Midbrain (tissue), 1 donor: Measurements from ENCODE around the gene SELENON.

Experiments used
- DNase-seq: peaks from one replicate; lab custom pipeline; 2025; lab: John Stamatoyannopoulos, UW

Gene SELENON

DNA sequence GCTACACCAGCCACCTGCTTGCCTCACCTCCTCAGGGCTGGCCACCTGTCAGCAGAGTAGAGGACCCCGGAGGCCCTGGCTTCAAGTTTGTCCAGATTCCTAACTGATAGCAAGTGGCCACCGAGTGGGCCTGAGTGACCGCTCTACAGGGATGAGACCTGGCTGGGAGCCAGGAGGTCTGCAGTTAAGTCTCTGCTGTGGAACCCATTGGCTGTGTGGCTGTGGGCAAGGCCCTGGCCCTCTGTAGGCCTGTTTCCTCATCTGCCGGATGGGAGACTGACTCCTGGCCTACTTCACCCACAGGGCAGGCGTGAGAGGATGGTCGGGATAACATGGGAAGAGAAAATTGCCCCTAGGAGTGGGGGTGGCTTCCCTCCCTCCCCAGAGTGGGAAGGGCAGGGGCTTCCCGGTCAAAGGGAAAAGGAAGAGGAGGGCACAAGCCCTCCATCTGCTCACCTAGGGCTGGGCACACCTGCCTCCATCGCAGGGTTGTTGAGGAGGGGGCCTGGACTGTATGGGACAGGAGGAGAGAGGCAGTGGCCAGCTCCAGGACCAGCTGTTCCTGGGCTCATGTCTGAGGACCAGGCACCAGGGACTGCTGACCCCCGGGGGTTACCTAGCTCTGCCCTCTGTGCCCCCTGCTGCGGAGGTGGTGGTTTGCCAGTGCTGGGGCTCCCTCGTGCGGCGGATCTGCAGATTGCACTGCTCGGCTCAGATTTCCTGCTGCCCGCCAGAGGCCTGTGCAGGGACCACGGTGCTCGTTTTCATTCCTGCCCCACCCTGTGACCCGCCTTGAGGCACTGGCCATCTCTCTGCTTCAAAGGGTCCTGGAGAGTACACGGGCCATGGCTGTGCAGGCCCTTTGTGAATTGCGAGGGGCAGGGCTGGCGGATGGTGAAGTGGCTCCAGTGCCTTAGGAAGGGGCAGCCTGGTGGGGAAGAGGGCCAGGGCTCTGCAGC is 10.6 kb downstream of the SELENON start:
- DNase-seq = peak; percentile 64

DNA sequence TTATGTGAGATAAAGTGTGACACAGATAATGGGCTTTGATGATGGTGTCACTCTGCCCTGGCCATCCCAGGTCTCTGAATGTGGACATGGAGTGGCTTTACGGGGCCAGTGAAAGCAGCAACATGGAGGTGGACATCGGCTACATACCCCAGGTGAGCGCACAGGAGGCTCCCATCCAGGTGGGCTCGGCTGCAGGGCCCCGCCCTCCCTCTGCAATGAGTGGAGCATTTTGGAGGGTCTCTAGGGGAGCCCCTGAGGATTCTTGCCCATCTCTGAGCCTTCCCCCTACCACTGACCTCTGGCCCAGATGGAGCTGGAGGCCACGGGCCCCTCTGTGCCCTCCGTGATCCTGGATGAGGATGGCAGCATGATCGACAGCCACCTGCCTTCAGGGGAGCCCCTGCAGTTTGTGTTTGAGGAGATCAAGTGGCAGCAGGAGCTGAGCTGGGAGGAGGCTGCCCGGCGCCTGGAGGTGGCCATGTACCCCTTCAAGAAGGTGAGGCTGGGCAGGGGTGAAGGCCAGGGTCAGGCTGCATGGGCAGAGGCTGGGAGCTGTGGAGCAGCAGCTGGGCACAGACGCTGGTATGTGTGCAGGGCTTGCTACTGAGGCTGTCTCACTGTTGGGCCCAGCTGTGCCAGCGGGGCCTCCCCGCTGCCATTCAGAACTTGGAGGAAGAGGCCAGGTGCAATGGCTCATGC is 11.5 kb downstream of the SELENON start:
- no peak for DNase-seq

DNA sequence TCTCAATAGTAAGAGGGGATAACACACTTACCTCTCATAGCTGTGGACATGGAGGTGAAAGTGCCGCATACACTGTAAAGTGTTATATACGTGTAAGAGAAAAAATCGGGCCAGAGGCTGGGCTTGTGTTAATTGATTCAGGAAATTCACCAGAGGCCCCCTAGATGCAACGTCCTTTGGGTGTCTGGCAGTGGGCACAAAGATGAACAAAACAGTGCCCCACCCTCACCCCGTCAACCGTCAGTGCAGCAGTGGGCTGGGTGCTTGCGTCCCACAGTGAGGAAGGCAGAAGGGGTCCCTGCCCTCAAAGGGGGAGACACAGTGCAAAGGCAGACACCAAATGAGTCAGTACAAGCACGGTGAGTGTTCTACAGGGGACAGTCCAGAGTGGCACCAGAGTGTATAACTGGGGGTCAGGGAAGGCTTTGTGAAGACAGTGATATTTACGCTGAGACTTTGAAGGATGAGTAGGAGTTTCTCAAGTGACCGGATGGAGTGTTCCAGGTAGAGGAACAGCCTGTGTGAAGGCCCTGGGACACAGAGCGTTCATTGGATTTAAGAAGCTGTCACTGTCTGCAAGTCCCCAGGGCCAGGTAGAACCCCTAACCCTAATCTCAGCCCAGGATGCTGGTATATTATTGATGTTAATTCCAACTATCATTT is 13.2 kb downstream of the SELENON start:
- no peak for DNase-seq

DNA sequence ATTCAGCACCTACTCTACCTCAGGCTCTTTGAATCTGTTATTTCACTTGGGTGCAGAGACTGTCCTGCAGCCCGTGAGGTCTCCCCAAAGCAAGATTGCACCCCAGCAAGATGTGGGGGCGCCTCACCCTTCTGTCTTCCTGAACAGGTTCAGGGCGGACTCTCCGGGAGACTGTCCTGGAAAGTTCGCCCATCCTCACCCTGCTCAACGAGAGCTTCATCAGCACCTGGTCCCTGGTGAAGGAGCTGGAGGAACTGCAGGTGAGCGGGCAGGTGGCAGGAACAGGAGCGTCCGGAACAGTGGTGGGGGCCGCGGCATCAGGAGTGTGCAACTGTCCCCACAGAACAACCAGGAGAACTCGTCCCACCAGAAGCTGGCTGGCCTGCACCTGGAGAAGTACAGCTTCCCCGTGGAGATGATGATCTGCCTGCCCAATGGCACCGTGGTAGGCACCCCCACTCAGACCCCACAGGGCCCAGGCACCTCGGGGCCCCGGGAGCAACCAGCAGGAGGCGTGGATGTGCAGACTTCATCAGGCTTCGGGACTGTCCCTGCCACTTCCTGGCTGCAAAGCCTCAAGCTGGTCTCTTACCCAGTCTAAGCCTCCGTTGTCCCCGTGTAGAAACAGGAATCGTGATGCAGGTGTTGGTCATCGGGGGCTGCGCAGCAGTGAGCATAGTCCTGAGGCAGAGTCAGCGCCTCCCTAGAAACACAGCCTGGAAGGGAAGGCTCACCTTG is 13.9 kb downstream of the SELENON start:
- DNase-seq = no peak

DNA sequence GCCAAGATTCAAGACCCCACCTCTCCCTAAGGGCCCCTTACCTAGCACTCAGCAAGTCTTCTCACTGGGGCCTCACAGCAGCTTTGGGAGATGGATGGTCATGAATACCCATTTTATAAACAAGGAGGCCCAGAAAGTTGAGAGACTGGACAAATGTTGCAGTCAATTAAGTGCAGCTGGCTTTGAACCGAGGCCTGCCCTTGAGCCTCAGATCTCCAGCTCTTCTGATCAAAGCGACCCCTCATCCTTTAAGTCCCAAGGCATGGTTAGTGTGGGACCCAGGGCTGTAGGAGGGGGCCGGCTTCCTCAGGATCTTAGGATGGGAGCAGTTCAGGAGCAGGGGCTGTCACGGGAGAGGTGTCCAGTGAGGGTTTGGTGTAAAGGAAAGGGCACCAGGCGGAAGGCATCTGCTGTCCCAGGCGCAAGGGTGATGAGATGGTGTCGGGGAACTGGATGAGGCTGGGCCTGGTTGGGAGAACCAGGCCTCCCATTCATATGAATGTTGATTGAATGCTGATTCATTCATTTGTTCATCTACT is 14.6 kb downstream of the SELENON start:
- DNase-seq = no peak

DNA sequence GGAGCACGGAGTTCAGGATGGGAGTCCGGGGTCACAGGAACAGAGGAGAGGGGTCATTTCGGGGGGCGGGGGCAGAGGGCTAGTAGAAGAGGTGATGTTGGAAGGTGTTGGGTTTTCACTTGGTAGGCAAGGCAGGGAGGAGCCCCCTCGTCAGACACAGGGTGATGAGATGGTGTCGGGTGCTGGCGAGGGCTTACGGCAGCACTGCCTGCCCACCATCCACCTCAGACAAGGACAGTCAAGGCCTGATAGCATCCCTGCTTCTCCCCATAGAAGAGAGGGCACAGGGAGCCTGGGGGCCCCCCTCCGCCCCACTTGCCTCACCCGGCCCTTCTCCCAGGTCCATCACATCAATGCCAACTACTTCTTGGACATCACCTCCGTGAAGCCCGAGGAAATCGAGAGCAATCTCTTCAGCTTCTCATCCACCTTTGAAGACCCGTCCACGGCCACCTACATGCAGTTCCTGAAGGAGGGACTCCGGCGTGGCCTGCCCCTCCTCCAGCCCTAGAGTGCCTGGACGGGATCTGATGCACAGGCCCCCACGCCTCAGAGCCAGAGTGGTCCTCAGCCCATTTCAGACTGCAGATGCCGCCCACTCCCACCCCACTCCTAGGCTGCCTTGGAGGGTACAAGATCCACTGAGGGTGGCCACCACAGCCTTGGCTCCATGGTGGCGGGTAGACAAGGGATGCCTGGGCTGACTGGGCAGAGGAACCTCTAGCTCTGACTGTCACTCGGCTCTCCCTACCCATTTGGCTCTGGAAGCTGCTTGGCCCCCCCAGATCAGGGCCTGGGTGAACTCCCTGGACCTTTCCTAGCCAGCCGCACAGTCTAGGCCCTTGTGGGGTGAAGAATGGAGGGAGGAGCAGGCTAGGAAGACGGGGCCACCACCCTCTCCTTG is 15.5 kb downstream of the SELENON start:
- DNase-seq = no peak

DNA sequence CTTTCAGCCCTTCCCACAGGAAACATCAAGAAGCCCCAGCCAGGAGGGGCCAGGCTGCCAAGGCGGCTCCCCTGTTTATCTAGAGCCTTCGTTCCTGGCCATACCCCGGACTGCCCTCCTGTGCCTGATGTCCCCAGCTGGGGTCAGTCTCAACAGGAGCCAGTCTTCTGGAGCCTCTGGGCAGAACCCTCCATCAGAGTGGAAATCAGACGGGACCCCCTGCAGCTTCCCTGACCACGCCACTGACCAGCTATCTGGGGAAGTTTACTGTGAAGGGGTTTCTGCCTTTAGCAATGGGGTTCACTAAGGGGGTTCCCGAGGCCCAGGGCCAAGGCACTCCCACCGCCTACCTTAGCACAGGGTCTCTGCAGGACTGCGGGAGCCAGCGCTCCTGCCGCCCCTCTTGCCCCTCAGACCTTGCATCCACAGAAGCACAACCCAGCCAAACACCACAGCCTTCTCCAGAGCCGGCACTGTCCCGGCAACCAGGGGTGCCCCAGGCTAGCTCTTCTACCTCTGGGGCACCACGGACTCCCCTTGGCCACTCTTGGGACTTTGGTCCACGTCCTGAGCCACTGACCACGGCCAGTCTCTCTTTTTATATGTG is 16.2 kb downstream of the SELENON start:
- no peak for DNase-seq

DNA sequence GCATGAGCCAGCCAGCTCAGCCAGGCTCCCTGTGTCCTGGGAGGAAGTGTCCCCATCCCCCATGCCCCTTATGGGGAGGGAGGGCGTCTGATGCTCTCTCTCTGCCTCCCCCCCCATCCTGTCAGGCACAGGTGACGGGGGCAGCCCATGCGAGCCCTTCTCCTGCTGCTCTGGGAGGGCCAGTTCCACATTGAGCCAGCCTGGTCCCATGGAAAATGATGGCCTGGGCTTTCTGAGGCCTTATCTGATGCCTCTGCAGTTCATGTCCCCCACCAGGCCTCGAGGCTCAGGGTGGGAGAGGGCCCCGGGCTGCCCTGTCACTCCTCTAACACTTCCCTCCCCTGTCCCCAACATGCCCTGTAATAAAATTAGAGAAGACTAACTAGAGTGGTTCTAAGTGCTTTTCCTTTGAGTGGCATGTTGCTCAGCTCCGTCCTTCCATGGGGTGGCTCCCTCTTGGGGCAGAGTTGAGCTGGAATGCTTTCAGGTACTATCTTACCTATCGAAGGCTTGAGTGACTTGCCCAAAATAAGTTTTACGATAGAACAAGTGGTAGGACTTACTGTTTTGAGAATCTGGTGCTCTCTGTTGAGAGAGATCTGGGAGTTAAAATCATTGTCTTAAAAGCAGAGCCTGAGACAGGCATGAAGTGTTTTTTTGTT is 18.0 kb downstream of the SELENON start:
- no peak for DNase-seq

DNA sequence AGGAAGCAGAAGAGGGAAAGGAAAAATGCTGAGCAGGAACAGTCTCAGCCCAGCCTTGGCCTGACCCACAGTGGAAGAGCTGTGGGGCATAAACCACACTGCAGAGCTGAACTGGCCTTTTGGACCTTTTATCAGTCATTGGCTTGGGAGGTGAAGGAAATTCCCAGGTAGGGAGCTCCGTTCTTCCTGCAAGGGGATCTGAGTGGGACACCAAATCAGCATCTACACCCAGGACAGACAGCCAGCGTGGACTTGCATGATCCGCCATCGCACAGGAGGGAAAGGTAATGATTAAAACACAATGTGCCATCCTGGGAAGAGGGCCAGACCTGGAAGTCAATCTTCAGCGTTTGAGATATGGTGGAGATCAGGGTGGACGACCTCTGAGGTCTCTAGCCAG is 18.6 kb downstream of the SELENON start:
- DNase-seq = no peak

DNA sequence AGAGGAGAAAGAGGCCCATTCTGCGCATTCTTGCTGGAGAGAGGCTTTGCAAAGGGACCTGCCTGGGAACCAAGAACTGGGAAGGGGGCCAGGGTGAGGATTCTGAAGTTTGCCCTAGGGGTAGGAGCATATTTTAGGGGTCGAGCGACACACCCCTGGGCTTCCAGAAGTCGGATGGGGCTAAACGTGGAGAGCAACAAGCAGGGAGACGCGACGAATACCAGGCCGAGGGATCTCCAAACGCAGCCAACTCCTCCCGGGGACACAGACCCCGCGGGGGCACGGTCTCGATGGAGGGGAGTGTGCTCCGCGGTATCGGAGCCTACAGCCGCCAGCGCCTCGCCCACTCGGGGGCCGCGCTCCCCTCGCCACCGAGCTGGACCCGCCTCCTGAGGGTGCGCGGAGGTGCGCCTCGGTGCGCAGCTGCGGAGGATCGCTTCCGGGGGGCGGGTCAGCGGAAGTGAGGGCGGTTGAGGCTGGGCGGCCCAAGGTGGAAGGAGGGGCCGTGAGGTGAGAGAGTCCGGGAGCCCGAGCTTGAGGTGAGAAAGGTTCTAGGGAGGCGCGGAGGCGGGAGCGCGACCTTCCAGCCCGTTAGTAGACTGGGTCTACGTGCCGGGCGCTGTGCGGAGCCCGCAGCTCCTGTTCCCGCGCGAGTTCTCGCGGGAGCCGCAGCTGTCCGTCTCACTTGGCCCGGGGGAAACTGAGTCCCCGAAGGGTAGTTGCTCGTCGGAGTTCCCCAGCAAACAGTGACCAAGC is 19.7 kb downstream of the SELENON start, which contains the start of gene MTFR1L:
Gene MTFR1L (plus strand): TSS at position 464 of the 756 bp plus-strand sequence. CDS start 3,151 bp downstream, outside the sequence.
- DNase-seq = peak; percentile 87

DNA sequence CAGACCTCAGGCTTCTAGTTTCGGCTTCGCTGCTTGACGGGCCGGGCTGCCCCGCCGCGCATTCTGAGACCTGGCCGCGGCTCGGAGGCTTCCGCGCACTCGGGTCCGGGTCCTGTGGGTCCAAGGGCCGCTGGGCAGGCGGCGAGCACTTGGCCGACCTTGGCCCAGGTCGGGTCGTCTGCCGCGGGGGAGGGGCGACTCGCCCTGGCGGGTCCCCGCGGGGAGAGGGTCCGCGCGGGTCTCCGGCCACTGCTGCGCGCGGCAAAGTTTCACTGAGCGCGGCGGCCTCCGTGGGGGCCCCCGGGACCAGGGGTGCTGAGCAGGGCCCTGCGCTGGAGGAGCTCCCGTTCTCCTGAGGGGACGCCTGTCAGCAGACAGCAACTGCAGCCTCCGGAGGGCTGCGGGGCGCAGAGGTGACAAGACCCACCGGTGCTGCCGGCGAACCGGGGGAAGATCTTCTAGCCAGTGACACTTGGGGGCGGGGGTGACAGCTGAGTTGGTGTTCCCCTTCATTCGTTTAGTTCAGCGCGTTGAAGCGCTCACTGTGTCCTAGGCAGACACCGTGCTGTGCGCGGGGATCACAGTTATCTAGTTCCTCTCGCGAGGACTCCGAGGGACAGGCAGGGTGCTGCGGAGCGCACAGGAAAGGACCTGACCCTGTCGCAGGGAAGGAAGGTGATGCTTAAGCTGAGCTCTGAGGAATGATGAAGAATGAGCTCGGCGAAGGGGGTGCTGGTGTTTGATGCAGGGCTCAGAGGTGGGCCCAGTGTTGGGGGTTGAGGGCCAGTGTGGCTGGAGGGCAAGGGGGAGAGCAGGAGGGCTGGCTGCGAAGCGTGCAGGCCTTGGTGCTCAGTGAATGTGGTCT is 20.5 kb downstream of the SELENON start:
- no peak for DNase-seq

DNA sequence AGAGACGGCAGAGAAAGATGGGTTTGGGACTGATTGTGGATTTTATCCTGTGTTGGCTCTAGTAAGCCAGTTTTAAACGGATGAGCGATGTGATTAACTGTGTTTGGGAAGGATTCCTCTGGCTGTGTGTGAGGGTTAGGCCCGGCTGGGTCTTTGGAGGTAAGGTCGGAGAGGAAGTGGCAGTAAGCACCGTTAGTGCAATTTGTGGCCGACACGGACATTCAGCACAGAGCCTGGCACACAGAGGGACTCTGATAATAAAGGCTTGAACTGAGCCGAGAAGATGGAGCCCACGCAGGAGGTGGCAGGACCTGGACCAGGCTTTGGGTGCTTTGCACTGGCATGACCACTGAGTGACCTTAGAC is 21.1 kb downstream of the SELENON start:
- DNase-seq = no peak

DNA sequence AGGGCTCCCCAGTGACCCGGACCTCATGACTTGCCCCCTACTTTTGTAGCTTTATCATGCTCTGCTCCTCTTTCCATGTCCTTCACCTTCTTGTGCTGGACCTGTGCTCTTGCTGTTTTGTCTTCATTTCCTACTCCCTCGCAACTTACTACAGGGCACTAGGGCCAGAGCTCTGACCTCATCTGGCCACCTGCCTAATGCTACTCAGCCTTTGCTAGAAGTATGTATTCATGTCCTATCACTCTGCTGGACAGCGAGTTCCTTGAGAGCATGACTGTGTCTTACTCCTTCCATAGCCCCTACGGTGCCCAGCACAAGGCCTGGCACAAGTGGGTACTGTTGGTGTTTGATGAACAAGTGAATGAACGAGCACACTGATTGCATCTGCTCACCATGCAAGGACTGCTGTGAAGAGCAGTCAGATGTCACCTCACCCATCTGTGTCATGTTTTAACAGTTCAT is 21.7 kb downstream of the SELENON start:
- no peak for DNase-seq

DNA sequence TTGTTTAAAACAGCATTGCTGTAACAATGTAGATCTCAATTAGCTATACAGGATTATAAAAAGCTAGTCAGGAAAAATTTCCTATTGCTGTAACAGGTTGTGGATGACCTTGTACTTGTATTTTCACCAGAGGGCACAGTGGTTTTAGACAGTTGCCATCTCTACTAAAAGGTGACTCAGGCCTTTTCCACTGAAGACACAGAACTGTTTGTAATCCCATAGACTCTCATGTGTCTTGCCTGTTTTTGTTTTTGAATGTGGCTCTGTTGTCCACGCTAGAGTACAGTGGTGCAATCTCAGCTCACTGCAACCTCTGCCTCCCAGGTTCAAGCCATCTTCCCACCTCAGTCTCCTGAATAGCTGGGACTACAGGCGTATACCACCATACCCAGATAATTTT is 25.6 kb downstream of the SELENON start:
- no peak for DNase-seq

DNA sequence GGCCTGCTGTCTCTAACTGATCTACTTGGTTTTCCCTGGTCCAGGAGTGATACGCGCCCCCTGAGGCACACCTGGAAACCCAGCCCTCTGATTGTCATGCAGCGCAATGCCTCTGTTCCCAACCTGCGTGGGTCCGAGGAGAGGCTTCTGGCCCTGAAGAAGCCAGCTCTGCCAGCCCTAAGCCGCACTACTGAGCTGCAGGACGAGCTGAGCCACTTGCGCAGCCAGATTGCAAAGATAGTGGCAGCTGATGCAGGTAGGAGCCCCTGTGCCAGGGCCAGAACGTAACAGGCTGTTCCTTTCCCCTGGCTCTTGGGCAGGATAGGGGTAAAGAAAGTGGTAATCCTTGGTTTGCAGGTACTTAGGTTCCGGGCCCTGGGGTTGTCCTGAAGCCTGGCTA is 26.6 kb downstream of the SELENON start:
- no peak for DNase-seq

DNA sequence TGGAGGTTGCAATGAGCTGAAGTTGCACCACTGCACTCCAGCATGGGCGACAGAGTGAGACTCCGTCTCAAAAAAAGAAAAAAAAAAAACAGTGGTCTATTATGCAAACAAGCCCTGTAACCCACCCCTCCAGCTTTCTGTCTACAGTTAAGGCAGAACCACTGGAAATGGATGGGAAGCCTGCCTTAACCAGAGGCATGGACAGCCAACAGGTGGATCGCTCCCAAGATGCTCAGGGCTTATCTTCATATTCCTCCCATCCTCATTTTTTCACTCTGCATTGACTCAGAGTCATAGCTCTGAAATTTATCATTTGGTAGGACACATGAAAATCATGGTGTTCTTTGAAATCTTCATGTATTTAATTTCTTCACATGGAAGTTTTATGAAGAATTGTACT is 28.5 kb downstream of the SELENON start:
- no peak for DNase-seq

DNA sequence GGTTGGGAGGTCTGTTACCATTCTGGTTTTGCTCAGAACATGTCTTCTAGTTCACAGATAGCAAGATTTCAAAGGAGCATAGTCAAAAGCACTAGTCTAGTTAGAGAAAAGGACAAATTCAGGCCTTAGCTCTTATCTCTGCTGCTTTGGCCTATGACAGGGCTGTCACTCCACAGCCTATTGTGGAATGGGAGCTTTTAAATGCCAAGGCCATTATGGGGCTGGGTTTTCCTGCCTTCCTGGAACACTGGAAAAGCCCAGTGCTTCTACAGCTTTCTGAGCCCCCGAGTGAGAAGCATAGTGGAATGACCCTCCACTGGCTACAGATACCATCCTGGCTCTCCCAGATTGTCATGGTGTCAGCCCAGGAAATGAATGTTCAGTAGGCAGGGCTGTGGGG is 29.1 kb downstream of the SELENON start:
- DNase-seq = no peak
